T47D (cell line): Measurements from ENCODE around the gene SLCO6A1.
"Not testable (repeated sequence)": the region's sequence is repeated elsewhere in the genome, so short reads cannot be mapped to it uniquely, and the experiment has no call there.

Experiments
- DNase-seq, 2 experiments: peaks; one replicate each; pipeline versions ENCODE4 v3.0.0 to v3.0.0-alpha.2; 2011 to 2012; ENCODE audit warnings: low read depth in 1 of 2, low spot score in 1 of 2
- JUND ChIP-seq: IDR thresholded peaks from 2 replicates; pipeline ENCODE4 v1.6.1; 2012; ENCODE audit warnings: low read depth
- in situ Hi-C: cut with HindIII; loops from 2 replicates; pipeline ENCODE4 v1.10.0; 2016; ENCODE audit warnings: low sequenced_read_pairs, low pct_unique_long_range_greater_than_20kb

The SLCO6A1 gene

DNA sequence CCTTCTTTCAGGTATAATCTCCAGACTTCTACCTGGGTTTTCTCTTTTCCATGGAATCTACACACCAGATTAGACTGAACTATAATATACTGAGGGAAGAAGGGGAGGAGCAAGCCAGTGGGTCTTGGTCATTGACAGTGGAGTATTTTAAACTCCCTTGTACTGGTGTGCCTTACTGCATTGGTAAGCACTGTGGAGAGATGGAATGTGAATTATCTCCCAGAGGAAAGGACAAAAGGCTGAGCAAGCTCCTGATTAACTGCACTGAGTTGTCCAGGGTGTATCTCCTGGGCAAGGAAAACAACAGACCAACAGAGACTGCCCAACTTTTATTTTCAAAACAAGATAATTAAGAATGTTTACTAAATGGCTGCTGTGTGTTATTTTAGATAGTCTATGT, 29.8 kb upstream of the SLCO6A1 start:
- in situ Hi-C loops, result no loop called here
- TF ChIP-seq JUND, result no peak
- no peak for DNase-seq

DNA sequence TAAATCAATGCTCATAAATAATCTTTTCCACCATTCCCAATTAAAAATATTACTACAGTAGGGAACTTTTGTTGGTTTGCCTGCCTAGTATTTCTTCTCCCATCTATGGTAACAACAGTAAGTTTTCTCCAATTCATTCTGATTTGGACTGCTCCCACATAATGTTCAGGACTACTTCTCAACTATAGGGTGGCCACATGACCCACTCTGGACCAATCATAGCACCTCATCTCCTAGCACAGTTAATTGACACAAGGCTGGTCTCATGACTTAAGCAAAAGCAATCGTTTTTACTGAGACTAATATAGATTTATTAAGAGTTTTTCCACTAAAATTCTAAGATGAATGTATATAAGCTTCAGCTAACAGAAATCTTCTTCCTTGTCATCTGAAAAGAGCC, 28.7 kb upstream of the SLCO6A1 start:
- DNase-seq, result no peak
- in situ Hi-C loops, result no loop called here
- no peak for TF ChIP-seq JUND

DNA sequence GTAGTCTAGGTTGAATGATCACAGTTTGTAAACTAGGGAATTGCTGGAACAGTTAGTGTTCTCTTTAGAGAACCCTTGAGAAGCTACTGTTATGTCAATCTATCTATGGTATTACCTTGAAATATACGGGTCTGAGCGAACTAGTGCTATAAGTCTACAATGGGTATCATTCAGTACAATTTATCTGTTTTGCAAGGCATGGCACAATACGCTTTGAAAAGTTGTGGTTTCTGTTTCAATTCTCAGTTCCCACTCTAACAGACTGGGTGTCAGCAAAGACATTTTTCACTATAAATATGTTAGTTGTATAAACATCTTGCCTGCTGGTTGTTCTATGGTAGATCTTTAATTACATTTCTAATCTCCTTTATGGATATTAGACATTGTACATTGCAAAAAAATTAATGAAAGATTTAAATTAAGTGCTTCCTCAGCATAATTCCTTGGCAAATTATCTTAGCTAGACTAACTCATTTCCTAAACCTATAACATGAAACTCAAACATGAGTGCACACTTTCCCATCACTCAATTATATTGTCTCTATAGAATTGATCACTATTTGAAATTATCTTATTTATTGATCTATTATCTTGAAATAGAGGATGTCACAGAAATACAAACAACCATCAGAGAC, 24.9 kb upstream of the SLCO6A1 start:
- no peak for DNase-seq
- TF ChIP-seq JUND, result no peak
- in situ Hi-C loops, result no loop called here

- in situ Hi-C loops, result no loop called here
- no peak for TF ChIP-seq JUND
- DNase-seq, result peak in 1 of 2 experiments; percentile 12
These were observed 12.9 kb upstream of the SLCO6A1 start for GRCh38 chr5:102511666-102512065.

- DNase-seq, in situ Hi-C loops: not testable (repeated sequence)
These were observed 7.4 kb downstream of the SLCO6A1 start for GRCh38 chr5:102491261-102491914.

DNA sequence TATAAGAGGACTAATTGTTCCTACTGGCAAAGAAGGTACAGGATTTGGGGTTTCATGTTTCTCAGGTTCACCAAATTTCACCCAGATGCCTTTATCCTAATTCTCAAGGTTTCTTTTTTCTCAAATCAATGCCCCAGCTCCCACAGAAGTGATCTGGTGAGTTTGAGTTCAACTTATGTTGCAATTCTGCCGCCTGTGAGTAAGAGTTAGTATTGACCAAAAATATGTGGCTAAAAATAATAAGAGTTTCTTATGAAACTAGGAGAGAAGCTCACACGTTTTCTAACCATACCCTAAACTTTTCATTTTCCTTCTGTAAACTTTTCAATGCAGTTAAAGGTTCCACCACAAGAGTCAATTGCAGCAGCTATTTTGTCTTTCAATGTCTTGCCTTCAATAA, 15.1 kb downstream of the SLCO6A1 start:
- in situ Hi-C loops, result no loop called here
- TF ChIP-seq JUND, result no peak
- no peak for DNase-seq

GRCh38 chr5:102481054-102481715, 17.6 kb downstream of the SLCO6A1 start:
- TF ChIP-seq JUND, result no peak
- no peak for DNase-seq
- in situ Hi-C loops, result no loop called here

DNA sequence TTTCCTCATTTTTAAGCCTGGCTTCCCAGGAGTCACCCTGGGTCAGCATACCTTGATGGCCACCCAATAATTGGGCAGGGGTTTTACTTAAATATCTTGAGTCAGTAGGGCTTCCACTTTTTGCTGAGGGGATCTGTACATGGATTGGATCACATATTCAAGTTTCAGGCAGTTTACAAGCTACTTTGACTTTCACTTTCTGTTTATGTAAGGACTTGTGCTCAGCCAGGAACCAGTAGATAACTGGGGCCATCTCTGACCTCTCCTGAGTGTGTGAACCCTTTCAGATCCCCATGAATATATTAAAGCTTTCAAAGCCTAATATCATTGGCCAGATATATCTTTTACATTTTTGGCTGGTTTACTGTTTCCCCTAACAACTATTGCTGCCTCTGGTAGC, 45.1 kb downstream of the SLCO6A1 start:
- peak in 1 of 2 experiments; percentile 2 for DNase-seq
- in situ Hi-C loops, result no loop called here
- no peak for TF ChIP-seq JUND

- in situ Hi-C loops, result no loop called here
- no peak for TF ChIP-seq JUND
- DNase-seq, result no peak
These were observed 47.7 kb downstream of the SLCO6A1 start for GRCh38 chr5:102451082-102451481.

- in situ Hi-C loops, result no loop called here
- TF ChIP-seq JUND, result no peak
- peak in 1 of 2 experiments; percentile 42 for DNase-seq
These were observed 48.3 kb downstream of the SLCO6A1 start for GRCh38 chr5:102450313-102450990.

DNA sequence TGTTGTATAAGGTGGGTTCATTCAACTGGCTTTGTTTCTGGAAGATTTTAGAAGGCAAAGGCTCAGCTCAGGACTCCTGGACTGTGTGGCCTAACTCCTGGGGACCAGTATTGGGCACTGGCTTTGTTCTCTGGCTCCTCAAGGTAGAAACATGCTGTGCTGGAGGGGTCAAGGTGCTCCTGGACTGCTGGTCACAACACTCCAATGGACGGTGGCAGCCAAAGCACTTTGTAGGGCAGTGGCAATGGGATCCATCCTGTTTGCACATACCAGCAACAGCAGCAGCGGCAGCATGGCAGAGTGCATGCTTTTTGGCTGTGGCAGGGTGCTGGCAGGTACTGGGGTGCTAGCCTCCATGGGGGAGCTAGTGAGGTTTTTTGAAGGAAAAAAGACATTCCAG, 65.3 kb downstream of the SLCO6A1 start:
- in situ Hi-C loops, result no loop called here
- no peak for DNase-seq
- no peak for TF ChIP-seq JUND

- DNase-seq, result peak in 1 of 2 experiments; percentile 52
- TF ChIP-seq JUND, result no peak
- in situ Hi-C loops, result no loop called here
These were observed 77.2 kb downstream of the SLCO6A1 start for GRCh38 chr5:102421647-102422046.

DNA sequence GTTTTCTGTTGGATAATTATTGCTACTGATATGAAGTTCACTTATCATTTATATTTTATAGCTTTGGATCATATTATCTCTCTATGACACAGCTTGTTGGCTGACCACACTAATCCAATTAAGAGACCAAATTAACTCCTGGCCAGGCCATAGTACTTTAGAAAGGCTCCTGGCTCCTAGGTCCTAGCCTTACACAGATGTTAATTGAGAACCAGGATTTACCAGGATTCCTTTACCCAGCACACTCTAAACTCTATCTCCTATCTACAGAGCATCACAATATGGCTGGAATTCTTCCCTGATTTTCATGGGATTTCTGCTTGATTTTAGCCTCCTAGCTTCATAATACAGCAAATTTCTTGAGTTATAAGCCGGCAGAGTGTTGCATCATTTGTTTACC, 80.3 kb downstream of the SLCO6A1 start:
- no peak for TF ChIP-seq JUND

More for the DNA sequence above, 80.3 kb downstream of the SLCO6A1 start:
- DNase-seq, result no peak
- in situ Hi-C loops, result no loop called here
